Neural cell (in vitro differentiated cells): Measurements from ENCODE around the gene ZFAND2A. TPM values are rescaled to one million over a fixed set of nuclear protein-coding genes. Genes with fewer than 3 reads are reported as not detected.
"Not testable (repeated sequence)": the region's sequence is repeated elsewhere in the genome, so short reads cannot be mapped to it uniquely, and the experiment has no call there.

Experiments
- H2AFZ ChIP-seq: fragments of 200-600, 300-800 bp; sonication (generic), shearing (Covaris generic); 2 replicates; pipeline ENCODE4 v1.6.0; 2014; ENCODE audit warnings: low read depth, mild to moderate bottlenecking, antibody characterized with exemption, low read length, moderate library complexity
- H3F3A ChIP-seq: fragments of 200-600 bp; shearing (Covaris generic); 2 replicates; pipeline ENCODE4 v1.6.1; 2016; ENCODE audit warnings: mild to moderate bottlenecking, moderate library complexity, mixed read lengths, antibody characterized with exemption, low read length; ENCODE audit not compliant: insufficient read depth, poor library complexity, severe bottlenecking
- H3K27ac ChIP-seq: fragments of 200-600, 300-800 bp; sonication (generic), shearing (Covaris generic); 2 replicates; pipeline ENCODE4 v1.5.1; 2014; ENCODE audit warnings: mild to moderate bottlenecking, low read length, moderate library complexity
- H3K27me3 ChIP-seq: fragments of 300-800, 200-600 bp; sonication (generic), shearing (Covaris generic); 2 replicates; pipeline ENCODE4 v1.6.0; 2014; ENCODE audit warnings: mild to moderate bottlenecking, low read depth, low read length, moderate library complexity; ENCODE audit not compliant: insufficient read depth
- H3K36me3 ChIP-seq: fragments of 300-800, 200-600 bp; sonication (generic), shearing (Covaris generic); 2 replicates; pipeline ENCODE4 v1.5.1; 2014; ENCODE audit warnings: mild to moderate bottlenecking, antibody characterized with exemption, low read length, moderate library complexity; ENCODE audit not compliant: insufficient read depth
- H3K4me2 ChIP-seq: fragments of 300-800, 200-600 bp; sonication (generic), shearing (Covaris generic); 2 replicates; pipeline ENCODE4 v1.6.0; 2014; ENCODE audit warnings: mild to moderate bottlenecking, low read length
- H3K4me3 ChIP-seq: fragments of 300-800, 200-600 bp; sonication (generic), shearing (Covaris generic); 2 replicates; pipeline ENCODE4 v1.5.1; 2014; ENCODE audit warnings: mild to moderate bottlenecking, low read length, moderate library complexity
- H3K79me2 ChIP-seq: fragments of 200-600 bp; shearing (Covaris generic); replicated peaks from 2 replicates; pipeline ENCODE4 v1.6.0; 2014; ENCODE audit warnings: mild to moderate bottlenecking, low read length, moderate library complexity; ENCODE audit not compliant: insufficient read depth
- H3K9ac ChIP-seq: fragments of 300-800, 200-600 bp; sonication (generic), shearing (Covaris generic); 2 replicates; pipeline ENCODE4 v1.6.1; 2016; ENCODE audit warnings: mild to moderate bottlenecking, low read length, mixed read lengths
- H3K9me2 ChIP-seq: fragments of 200-600 bp; shearing (Covaris generic); 2 replicates; pipeline ENCODE4 v1.6.1; 2016; ENCODE audit warnings: mild to moderate bottlenecking, low read length, mixed read lengths; ENCODE audit not compliant: insufficient read depth
- H3K9me3 ChIP-seq: fragments of 200-600, 300-800 bp; sonication (generic), shearing (Covaris generic); 2 replicates; pipeline ENCODE4 v1.6.1; 2016; ENCODE audit warnings: mild to moderate bottlenecking, mixed run types, low read length, moderate library complexity, mixed read lengths
- H4K20me1 ChIP-seq: fragments of 200-600 bp; shearing (Covaris generic); 2 replicates; pipeline ENCODE4 v1.6.1; 2016; ENCODE audit warnings: mild to moderate bottlenecking, mixed run types; ENCODE audit not compliant: insufficient read depth
- CTCF ChIP-seq: fragments of 450-650 bp; IDR thresholded peaks from 2 replicates; pipeline ENCODE4 v1.5.1; 2014; ENCODE audit warnings: antibody characterized with exemption, mild to moderate bottlenecking, moderate library complexity; ENCODE audit not compliant: poor library complexity, severe bottlenecking
- EP300 ChIP-seq: fragments of 450-650 bp; conservative IDR thresholded peaks from 2 replicates; pipeline ENCODE4 v1.6.1; 2014; ENCODE audit warnings: antibody characterized with exemption, mild to moderate bottlenecking, moderate library complexity; ENCODE audit not compliant: poor library complexity, severe bottlenecking
- EZH2 ChIP-seq: fragments of 200-600, 300-800 bp; shearing (Covaris generic), sonication (generic); IDR thresholded peaks from 2 replicates; pipeline ENCODE4 v1.6.1; 2014; ENCODE audit warnings: antibody characterized with exemption, low read length, borderline replicate concordance, mild to moderate bottlenecking; ENCODE audit not compliant: insufficient read depth, poor library complexity, severe bottlenecking
- MXI1 ChIP-seq: fragments of 450-650 bp; conservative IDR thresholded peaks from 2 replicates; pipeline ENCODE4 v1.6.1; 2014; ENCODE audit warnings: antibody characterized with exemption, mild to moderate bottlenecking; ENCODE audit not compliant: poor library complexity, severe bottlenecking
- POLR2AphosphoS5 ChIP-seq: IDR thresholded peaks from 2 replicates; pipeline ENCODE4 v1.6.1; 2012
- RAD21 ChIP-seq: fragments of 450-650 bp; conservative IDR thresholded peaks from 2 replicates; pipeline ENCODE4 v1.6.1; 2014; ENCODE audit warnings: antibody characterized with exemption, mild to moderate bottlenecking, moderate library complexity
- REST ChIP-seq: IDR thresholded peaks from 2 replicates; pipeline ENCODE4 v1.6.1; 2012; ENCODE audit warnings: borderline replicate concordance
- SMC3 ChIP-seq: fragments of 450-650 bp; conservative IDR thresholded peaks from 2 replicates; pipeline ENCODE4 v1.6.1; 2014; ENCODE audit warnings: antibody characterized with exemption, mild to moderate bottlenecking, moderate library complexity; ENCODE audit not compliant: poor library complexity
- TAF1 ChIP-seq: IDR thresholded peaks from 2 replicates; pipeline ENCODE4 v1.6.1; 2012; ENCODE audit warnings: low read depth
- polyA plus RNA-seq: library from polyadenylated mRNA; depleted of rRNA; stranded (reverse); fragments of >200 nt; gene quantifications from 2 replicates; pipeline ENCODE4 v1.2.3, GENCODE V29; 2014

The ZFAND2A gene
- polyA plus RNA-seq, 1 donor from 2014 or later = 69.9 TPM

- no peak overlapping the region for H2AFZ ChIP-seq
- H3K9ac ChIP-seq = no peak overlapping the region
Observed at GRCh38 chr7:1144269-1144771, 15.7 kb downstream of the ZFAND2A start.

GRCh38 chr7:1143031-1143430 is 17.0 kb downstream of the ZFAND2A start:
- H3K9ac ChIP-seq, H3K9me2 ChIP-seq, H2AFZ ChIP-seq, H3K4me2 ChIP-seq, H3K27ac ChIP-seq, H4K20me1 ChIP-seq, H3K4me3 ChIP-seq, H3K79me2 ChIP-seq, H3K36me3 ChIP-seq, H3K9me3 ChIP-seq, H3F3A ChIP-seq, H3K27me3 ChIP-seq: not testable (repeated sequence)

More at GRCh38 chr7:1144269-1144771, 15.7 kb downstream of the ZFAND2A start:
- H3K9me3 ChIP-seq = no peaks in the 10 kb centered on the region
- no peak overlapping the region for H3K4me2 ChIP-seq
- H3K36me3 ChIP-seq = no peaks in the 10 kb centered on the region
- H3K4me3 ChIP-seq = no peak overlapping the region
- H3F3A ChIP-seq = no peaks in the 10 kb centered on the region
- H4K20me1 ChIP-seq = no peaks in the 10 kb centered on the region
- H3K79me2 ChIP-seq = no peaks in the 10 kb centered on the region
- no peak overlapping the region for H3K27ac ChIP-seq
- H3K27me3 ChIP-seq = no peaks in the 10 kb centered on the region
- no peaks in the 10 kb centered on the region for H3K9me2 ChIP-seq
- TF ChIP-seq EP300 (no peak), RAD21 (peak; percentile 34), CTCF (peak; percentile 23)

GRCh38 chr7:1142051-1142635 is 17.9 kb downstream of the ZFAND2A start:
- Histone ChIP-seq H3K9me2 (no peaks in the 10 kb centered on the region), H4K20me1 (no peaks in the 10 kb centered on the region), H3K9ac (no peak overlapping the region), H3K27me3 (no peaks in the 10 kb centered on the region), H3K36me3 (no peaks in the 10 kb centered on the region), H3K4me3 (no peak overlapping the region), H3K27ac (no peak overlapping the region), H3K9me3 (no peaks in the 10 kb centered on the region), H2AFZ (no peak overlapping the region), H3F3A (no peaks in the 10 kb centered on the region), H3K4me2 (no peak overlapping the region), H3K79me2 (peaks cover 6% of the 10 kb centered on the region)
- TF ChIP-seq EP300 (no peak), CTCF (no peak), REST (no peak), MXI1 (no peak), POLR2AphosphoS5 (no peak), RAD21 (no peak), EZH2 (no peak), TAF1 (no peak), SMC3 (no peak)
